MV-4-11 (cell line): ENCODE results near the gene TUBGCP2.

Experiments used
- DNase-seq: peaks from one replicate; lab custom pipeline; 2025; lab: John Stamatoyannopoulos, UW

The TUBGCP2 gene

DNA sequence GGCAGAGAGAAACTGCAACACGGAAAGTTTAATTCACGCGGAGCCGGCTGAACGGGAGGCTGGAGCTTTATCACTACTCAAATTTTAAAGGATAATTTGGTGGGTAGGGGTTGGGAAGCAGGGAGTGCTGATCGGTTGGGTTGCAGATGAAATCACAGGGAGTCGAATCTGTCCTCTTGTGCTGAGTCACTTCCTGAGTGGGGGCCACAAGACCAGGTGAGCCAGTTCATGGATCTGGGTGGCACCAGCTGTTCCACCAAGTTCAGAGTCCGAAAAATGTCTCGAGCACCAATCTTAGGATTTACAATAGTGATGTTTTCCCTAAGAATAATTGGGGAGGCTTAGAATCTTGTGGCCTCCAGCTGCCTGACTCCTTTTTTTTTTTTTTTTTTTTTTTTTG is 34.9 kb upstream of the TUBGCP2 start:
- DNase-seq: no peak

DNA sequence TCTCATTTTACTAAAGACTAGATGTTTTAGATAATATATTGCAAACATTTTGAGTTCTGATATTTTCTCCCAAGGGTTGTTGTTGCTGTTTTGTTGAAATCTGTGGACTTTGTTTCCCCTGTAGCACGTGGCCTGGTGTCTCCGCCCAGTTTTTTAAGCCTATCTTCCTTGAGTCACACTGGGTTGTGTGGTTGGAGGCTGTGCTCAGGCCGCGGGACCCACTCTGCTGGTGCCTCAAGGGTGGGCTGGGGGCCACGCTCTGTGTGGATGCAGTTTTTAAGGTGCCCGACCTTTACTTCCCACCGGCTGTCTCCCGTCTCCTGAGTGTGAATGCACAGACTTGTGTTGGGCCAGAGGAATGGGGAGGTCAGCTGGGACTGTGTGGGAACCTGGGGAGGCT is 34.3 kb upstream of the TUBGCP2 start:
- DNase-seq: no peak

- no peak for DNase-seq
Measured at GRCh38 chr10:133341983-133342382, 33.3 kb upstream of the TUBGCP2 start.

- DNase-seq: no peak
Measured at GRCh38 chr10:133339708-133340380, 31.2 kb upstream of the TUBGCP2 start.

- DNase-seq: no peak
Measured at GRCh38 chr10:133338080-133339071, 29.7 kb upstream of the TUBGCP2 start.

GRCh38 chr10:133337370-133337725 is 28.7 kb upstream of the TUBGCP2 start:
- no peak for DNase-seq

GRCh38 chr10:133336577-133337369 is 28.1 kb upstream of the TUBGCP2 start, which contains the start of gene CALY:
Gene CALY, minus strand, starts transcription at chr10:133336896. Its CDS starts 7,907 bp downstream, at chr10:133328989.
- DNase-seq: no peak

DNA sequence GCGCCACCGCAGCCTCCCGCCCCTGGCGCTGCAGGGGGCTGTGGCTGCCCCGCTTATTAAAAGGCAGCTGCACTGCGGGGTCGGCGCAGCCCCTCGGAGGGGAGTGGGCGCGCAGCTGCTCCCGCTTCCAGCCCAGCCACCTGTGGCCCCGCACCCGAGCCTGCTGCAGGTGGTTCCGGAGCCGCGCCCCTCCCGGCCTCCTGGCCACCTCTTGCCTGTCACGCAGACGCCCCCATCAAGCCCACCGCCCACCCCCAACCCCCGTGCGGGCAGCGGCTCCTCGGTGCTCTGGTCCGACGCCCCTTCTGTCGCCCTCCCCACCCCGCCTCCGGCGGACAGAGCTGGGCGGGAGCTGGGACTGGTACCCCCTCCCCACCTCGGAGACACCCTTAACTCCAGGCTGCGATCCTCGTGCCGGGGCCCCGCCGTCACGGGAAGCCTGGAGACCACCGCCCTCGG is 27.5 kb upstream of the TUBGCP2 start:
- no peak for DNase-seq

DNA sequence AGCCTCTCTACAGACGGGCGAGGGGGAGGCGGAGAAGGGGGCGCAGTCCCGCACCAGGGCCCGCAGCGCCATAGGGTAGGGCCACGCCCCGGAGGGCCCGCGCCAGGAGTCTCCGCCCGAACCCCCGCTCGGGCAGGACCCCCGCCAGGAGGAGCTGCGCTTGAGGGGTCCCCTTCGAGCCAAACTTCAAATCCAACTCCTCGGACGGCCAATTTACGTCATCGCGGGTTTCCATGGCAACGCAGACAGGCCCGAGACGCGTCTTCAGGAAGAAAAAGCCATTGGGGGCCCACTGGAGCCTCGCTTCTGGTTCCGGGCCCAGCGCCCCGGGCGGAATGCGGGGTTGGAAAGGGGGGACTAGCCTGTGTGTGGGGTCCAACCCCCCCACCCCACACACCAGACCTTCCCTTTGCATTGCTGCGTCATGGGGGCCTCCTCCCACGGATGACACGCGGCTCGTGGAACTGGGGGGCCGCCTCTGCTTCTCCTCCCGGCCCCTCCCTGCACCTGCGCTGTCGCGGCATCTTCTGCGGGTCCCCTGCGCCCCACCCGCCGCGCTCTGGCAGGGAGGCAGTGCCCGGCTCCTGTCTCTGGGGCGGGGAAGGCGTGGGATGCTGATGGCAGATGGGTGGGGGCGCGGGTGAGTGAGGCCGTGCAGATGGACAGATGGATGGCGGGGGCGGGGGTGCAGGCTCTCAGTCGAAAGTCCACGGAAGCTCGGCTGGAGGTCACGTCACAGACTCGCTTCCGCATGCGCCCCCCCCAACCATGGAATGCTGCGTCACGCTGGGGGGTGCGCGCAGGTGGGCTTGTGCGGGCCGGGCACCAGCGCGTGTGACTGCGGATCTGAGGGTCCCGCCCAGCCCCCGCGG is 26.8 kb upstream of the TUBGCP2 start:
- no peak for DNase-seq

DNA sequence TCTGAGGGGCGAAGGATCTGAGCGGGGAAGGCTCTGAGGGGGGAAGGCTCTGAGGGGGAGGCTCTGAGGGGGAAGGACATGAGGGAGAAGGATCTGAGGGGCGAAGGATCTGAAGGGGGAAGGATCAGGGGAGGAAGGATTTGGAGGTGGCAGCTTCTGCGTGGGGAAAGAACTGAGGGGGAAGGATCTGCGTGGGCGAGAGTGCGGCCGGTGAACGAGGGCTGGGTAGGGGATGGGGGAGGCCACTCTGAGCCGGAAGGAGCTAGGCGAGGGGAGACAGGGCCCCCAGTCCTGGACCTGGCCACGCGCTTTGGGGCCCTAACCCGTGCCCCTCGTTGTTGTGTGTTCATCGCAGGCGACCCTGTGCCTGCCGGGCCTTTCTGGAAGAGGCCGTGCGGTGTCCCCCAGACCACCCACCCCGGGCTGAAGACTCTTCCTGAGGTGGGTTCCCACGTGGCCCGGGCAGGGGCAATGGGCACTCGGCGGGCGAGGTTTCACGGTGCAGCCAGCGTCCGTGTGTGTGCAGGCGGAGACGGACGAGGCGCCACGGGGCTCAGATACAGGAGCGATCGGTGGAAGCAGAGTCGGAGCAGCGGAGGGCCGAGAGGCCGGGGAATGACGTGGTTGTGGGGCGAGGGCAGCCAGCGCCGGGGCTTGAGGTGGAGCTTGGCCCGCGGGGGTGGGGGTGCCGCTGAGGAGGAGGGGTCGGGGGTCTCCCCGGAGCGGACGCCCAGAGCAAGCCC is 26.0 kb upstream of the TUBGCP2 start:
- no peak for DNase-seq

DNA sequence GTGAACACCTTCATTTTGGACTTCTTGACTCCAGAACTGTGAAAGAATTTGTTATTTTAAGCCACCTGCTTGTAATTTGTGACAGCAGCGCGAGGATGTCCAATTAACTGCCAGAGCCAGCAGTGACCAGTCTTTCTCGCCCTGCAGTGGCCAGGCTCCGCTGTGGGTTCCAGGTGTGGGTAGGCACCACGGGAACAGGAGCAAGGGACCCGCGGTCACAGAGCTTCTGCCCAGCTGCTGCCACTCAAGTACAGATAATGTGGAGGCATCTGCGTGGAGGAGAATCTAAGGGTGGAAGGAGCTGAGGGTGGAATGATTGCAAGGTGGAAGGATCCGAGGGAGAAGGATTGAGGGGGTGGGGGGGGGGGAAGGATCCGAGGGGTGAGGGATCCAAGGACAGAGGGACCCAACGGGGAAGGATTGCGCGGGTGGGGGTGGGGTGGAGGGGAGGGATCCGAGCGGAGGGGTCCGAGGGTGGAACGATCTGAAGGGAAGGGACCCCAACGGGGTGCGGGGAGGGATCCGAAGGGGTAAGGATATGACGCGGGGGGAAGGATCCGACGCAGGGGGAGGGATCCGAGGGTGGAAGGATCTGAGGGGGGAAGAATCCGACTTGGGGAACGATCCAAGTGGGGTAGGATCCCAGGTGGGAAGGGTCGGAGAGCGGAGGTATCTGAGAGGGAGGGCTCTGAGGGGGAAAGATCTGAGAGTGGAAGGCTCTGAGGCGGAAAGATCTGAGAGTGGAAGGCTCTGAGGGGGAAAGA is 24.4 kb upstream of the TUBGCP2 start:
- DNase-seq: no peak

- peak; percentile 61 for DNase-seq
Measured at GRCh38 chr10:133329491-133330202, 21.0 kb upstream of the TUBGCP2 start.

DNA sequence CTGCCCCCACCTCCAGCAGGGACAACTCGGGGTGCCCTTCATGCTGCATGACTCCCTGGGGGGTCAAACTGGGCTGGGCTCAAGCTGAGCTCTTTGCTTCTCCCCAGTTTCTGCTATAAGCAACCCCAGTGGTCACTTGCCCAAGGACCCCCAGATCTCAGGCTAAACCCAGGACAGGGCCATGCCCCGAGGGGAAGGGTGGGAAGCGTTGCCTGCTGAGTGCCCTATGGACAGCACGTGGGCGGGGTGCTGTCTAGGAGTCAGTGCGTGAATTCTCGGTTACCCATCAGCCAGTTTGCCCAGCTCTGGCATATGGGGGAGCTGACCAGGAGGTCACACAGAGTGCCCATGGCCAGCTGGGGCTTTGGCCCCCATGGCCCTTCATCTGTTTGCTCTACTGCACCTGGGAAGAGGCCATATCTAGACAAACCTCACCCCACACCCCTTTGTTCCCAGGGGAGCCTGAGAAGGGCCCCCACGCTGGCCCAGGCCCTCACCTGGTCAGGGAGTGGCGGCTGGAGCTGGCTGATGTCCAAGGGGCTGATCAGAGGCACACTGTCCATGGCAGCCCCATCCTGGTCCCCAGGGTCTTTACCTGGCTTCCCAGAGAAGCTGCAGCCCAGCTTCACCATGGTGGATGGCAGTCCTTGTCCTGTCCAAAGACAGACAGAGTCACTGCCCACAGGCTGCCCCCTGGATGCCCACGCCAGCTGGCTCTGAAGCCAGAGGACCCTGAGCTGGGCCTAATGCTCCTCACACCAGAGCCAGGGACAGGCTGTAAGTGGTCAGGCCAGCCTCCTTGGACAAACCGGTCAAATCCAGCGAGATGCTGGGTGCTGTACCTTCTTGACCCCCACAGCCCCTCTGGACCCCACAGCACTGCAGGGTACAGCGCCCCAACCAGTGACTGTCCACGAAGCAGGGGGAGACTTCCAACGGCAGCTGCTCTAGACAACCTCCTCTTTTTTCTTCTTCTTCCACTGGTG is 20.0 kb upstream of the TUBGCP2 start:
- DNase-seq: no peak

DNA sequence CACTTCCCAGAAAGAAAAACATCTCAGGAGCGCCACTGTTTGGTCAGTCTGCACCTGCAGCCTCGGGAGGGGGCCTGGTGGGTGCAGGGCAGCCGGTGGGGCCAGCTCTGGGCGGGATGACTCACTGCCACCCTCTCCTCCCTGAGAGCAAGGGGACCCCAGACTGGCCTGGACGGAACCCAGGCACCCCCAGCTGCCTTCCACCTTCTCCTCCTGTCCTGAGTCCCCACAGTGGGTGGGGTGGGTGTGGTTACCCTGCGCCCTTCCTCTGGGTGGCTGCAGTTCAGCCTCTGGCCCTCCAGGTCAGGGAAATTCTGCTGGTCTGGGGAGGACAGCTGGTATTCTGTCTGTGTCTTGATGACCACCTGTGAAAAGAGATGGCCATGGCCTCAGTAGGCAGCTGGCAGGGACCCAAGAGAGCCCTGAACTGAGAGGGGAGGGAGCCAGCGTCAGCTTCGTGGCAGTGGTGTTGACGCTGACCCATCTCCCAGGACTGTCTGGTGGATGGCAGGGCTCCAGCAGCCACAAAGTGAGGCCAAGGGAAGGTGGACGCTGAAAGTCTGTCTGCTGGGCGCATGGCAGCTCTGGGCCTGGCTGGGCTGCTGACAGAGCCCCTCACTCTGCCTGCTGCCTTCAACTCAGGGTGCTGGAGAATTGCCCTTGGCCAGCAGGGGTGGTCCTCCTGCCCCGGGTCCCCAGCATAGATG is 19.1 kb upstream of the TUBGCP2 start:
- DNase-seq: no peak

DNA sequence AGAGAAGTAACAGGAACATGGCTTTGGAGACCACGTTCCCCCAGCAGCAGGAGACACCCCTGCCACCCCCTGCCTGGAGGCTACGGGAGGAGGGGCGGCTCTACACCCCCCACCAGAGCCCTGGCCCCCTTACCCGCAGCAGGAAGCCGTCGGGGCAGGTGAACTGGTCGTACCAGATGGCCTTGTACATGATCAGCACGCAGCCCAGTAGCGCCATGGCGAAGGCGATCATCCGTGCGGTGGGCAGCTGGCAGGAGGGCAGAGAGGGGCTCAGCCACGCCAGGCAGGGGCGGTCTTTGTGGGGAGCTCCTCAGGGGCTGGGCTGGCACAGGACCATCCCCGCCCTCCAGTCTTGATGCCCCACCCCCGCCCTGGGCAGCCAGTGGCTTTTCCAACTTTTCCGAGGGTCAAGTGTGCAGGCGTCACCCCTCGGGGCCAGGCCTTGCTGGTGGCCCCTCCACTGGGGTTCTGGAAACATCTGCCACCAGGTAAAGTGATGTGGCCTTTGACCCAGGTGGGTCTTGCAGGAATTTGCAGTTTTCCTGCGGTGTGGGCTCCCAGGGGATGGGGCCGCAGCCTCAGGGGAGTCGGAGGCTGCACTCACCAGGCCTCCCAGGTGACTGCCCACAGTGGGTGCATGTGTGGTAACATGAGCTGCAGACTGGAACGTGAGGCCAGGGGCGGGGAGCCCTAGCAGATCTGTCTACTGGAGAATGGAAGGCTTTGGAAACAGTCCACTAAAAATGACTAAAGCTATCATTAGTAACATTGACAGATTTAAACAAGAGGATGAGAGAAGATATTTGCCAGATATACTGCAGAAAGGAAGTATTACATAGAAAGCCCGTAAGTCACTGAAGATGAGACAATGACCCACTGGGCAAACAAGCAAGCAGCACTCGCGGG is 18.3 kb upstream of the TUBGCP2 start:
- DNase-seq: no peak

DNA sequence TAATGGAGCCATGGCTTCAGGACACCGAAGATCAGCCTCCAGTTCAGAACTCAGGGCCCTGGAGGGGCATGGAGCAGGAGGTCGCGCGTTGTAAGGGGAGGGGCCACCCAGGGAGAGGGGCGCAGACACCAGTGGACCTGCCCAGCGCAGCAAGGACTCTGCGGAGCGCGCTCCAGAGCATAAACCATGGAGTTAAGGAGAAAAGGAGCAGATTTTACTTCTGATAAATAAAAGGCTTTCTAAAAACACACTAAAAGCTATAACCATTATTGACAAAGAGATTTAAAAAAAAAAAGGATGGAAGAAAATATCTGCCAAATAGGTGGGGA is 17.5 kb upstream of the TUBGCP2 start:
- DNase-seq: no peak
